ENCODE data around the gene ABHD16A. TPM values are rescaled to one million over a fixed set of nuclear protein-coding genes. Genes with fewer than 3 reads are reported as not detected.

The ABHD16A gene
- total and polyA plus RNA-seq, 2 of the 13 experiments (the other 11 are each of a cell fraction or from before 2014, with no cell fraction given), result 43.5 to 45.4 TPM

- TF ChIP-seq, protein P1, sequence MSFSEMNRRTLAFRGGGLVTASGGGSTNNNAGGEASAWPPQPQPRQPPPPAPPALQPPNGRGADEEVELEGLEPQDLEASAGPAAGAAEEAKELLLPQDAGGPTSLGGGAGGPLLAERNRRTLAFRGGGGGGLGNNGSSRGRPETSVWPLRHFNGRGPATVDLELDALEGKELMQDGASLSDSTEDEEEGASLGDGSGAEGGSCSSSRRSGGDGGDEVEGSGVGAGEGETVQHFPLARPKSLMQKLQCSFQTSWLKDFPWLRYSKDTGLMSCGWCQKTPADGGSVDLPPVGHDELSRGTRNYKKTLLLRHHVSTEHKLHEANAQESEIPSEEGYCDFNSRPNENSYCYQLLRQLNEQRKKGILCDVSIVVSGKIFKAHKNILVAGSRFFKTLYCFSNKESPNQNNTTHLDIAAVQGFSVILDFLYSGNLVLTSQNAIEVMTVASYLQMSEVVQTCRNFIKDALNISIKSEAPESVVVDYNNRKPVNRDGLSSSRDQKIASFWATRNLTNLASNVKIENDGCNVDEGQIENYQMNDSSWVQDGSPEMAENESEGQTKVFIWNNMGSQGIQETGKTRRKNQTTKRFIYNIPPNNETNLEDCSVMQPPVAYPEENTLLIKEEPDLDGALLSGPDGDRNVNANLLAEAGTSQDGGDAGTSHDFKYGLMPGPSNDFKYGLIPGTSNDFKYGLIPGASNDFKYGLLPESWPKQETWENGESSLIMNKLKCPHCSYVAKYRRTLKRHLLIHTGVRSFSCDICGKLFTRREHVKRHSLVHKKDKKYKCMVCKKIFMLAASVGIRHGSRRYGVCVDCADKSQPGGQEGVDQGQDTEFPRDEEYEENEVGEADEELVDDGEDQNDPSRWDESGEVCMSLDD (CRISPR knock-in tag; IDR thresholded peaks at IDR 0.05; ENCODE audit: borderline replicate concordance), result peak; percentile 73
- TF ChIP-seq KDM5A (IDR thresholded peaks at IDR 0.05; ENCODE audit: borderline replicate concordance, low read length) (no peak; the same call in 1 of the 2 replicates), ZNF75D (CRISPR knock-in tag; IDR thresholded peaks at IDR 0.05; ENCODE audit: borderline replicate concordance) (no peak), SIX1 (CRISPR knock-in tag; IDR thresholded peaks at IDR 0.05; ENCODE audit: borderline replicate concordance) (no peak), GLI4 (CRISPR knock-in tag; IDR thresholded peaks at IDR 0.05; ENCODE audit: borderline replicate concordance) (no peak; the same call in 1 of the 2 replicates), YEATS4 (CRISPR knock-in tag; IDR thresholded peaks at IDR 0.05; ENCODE audit: borderline replicate concordance) (0 out of 2 replicates have a peak, but pooled peaks have one; percentile 2), FIP1L1 (IDR thresholded peaks at IDR 0.05; ENCODE audit: borderline replicate concordance, insufficient read depth, low read depth, low read length) (peak; percentile 99; the same call in 1 of the 2 replicates), ATRX (CRISPR knock-in tag; IDR thresholded peaks at IDR 0.05; ENCODE audit: borderline replicate concordance) (no peak), BORCS8-MEF2B (CRISPR knock-in tag; IDR thresholded peaks at IDR 0.05) (peak; percentile 65; the same call in 1 of the 2 replicates), PAF1 (CRISPR knock-in tag; IDR thresholded peaks at IDR 0.05) (peak; percentile 91), PLRG1 (conservative IDR thresholded peaks at IDR 0.05) (no peak), ZGPAT (CRISPR knock-in tag; IDR thresholded peaks at IDR 0.05) (no peak; the same call in 1 of the 2 replicates), ZNF282 (IDR thresholded peaks at IDR 0.05; ENCODE audit: partially characterized antibody) (no peak), MYC (CRISPR knock-in tag; IDR thresholded peaks at IDR 0.05; ENCODE audit: borderline replicate concordance) (no peak; the same call in 1 of the 2 replicates), HOXD1 (CRISPR knock-in tag; IDR thresholded peaks at IDR 0.05) (no peak), ZNF609 (CRISPR knock-in tag; IDR thresholded peaks at IDR 0.05; ENCODE audit: borderline replicate concordance) (no peak; the same call in 1 of the 2 replicates), CEBPB (IDR thresholded peaks at IDR 0.05; ENCODE audit: borderline replicate concordance, low read depth, low read length) (no peak; the same call in 1 of the 2 replicates), STAT5B (CRISPR knock-in tag; IDR thresholded peaks at IDR 0.05) (no peak)
- TF ChIP-seq, protein P2, sequence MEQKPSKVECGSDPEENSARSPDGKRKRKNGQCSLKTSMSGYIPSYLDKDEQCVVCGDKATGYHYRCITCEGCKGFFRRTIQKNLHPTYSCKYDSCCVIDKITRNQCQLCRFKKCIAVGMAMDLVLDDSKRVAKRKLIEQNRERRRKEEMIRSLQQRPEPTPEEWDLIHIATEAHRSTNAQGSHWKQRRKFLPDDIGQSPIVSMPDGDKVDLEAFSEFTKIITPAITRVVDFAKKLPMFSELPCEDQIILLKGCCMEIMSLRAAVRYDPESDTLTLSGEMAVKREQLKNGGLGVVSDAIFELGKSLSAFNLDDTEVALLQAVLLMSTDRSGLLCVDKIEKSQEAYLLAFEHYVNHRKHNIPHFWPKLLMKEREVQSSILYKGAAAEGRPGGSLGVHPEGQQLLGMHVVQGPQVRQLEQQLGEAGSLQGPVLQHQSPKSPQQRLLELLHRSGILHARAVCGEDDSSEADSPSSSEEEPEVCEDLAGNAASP (CRISPR knock-in tag; IDR thresholded peaks at IDR 0.05; ENCODE audit: borderline replicate concordance), result no peak
Observed at GRCh38 chr6:31729979-31730630, 27.0 kb upstream of the ABHD16A start (continued).
